GM21367 (cell line): ENCODE measurements around the gene UBXN6.

Source experiments
- ATAC-seq: cut with Tn5 transposase; IDR thresholded peaks from one replicate; pipeline ENCODE4 v1.9.1; 2021; ENCODE audit not compliant: unreplicated experiment

The UBXN6 gene

DNA sequence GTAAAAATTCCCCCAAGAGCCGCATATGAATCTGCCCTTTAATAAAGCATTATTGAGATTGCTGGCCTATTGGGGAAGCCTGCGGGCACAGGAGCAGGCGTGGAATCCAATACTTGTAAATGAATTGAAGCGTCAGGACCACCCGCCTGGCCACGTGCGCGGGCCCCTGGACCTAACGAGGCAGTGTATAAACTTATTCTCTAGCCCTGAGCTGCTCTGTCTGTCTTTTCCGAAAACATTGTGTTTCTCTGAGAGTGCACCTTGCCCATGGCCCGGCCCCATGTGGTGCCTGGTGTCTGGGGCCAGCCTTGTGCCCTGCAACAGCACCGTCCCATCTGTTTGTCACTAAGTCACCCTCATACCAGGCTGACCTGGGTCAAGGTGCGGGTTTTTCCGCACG, 14.4 kb downstream of the UBXN6 start:
- ATAC-seq = no peak

DNA sequence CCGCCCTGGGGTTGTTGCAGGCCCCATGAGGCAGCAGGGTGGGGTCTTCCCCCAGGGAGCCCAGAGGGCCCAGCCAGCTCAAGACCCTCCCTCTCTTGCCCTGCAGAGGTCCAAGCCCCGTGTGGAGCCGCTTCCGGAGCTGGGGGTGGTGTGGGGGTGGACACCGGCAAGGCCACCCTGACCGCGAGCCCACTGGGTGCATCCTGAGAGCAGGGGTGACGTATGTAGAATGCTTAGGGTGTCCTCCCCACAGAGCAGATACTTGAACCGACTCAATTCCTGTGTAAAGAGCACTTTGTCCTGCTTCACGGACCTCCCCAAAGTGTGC, 14.8 kb downstream of the UBXN6 start:
- ATAC-seq = no peak

DNA sequence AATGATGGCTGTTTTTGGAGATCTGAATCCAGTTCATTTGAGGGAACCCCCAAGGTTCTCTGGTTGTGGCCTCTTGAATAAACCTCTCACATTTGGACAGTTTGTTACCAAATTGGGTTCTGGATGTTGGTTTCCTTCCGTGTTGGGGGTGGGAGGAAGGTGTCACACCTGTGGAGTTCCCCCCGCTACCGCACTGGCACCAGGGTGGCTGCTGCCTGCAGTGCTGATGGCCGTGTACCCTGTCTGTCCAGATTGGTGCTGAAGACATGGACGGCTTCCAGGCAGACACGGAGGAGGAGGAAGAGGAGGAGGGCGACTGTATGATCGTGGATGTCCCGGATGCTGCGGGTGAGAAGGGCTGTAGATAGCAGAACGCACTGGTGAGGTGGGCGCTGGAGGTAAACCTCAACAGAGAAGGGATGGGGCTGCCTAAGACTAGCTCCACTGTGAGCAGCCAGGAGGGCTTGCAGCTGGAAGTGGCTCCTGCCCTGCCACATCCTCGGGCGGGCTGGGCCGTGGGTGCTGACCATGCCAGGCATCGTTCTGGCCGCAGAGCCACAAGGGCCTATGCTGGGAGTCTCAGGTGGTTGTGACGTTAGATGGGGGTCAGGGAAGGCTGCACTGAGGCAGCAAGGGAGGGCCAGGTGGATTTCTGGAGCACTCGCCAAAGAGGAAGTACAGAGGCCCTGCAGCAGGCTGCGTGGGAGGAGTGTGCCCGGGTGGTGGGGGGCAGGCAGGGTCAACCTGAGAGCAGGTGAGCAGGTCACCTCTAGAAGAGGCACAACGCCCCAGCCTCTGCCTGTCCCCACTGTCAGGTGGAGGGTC, 15.4 kb downstream of the UBXN6 start:
- no peak for ATAC-seq

DNA sequence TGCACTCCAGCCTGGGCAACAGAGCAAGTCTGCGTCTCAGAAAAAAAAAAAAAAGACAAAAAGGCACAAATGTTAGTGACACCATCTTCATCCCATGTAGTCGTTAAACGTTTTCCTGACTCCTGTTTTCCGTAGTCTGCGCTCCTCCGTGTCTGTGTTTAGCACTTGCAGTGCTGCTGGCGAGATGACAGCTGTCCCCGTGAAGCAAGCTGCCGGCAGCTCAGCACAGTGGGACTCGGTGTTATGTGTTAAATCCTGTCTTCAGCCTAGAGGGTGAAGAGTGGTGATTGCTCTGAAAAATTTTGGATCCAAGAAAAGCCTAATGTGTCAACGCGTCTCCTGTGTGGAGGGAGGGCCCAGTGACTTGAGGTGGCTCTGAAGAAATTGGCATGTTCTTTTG, 18.4 kb downstream of the UBXN6 start:
- ATAC-seq = no peak

- no peak for ATAC-seq
Observed at GRCh38 chr19:4437103-4437502, 20.5 kb downstream of the UBXN6 start.

- ATAC-seq = no peak
Observed at GRCh38 chr19:4436231-4436630, 21.4 kb downstream of the UBXN6 start.

DNA sequence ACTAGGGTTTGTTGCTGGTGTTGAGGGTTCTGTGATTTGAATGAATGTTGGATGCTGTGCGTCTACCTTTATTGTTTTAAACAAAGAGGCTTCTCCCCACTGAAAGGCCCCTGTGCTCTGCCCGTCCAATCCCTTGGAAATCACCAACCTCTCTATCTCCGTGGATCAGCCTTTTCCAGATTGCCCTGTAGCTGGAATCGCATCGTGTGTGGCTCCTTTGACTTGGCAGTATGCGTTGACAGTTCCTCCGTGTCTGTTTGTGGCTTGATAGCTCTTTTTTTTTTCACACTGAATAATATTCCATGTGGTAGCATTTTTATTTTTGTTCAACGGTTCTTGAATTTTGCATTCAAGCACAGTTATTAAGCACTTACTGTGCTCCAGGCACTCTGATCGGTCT, 23.2 kb downstream of the UBXN6 start:
- no peak for ATAC-seq

DNA sequence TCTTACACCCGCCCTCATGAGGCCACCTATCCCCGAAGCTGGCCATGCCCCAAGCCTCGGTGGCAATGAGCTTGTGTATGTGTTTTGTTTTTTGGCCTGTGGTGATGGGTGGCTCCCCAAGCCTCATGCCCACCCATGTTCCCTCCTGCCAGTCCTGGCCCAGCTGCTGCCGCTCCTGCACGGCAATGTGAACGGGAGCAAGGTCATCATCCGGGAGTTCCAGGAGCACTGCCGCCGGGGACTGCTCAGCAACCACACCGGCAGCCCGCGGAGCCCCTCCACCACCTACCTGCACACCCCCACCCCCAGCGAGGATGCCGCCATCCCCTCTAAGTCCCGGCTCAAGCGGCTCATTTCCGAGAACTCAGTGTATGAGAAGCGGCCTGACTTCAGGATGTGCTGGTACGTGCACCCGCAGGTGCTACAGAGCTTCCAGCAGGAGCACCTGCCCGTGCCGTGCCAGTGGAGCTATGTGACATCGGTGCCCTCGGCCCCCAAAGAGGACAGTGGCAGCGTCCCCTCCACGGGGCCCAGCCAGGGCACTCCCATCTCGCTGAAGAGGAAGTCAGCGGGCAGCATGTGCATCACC, 24.6 kb downstream of the UBXN6 start:
- ATAC-seq = no peak

DNA sequence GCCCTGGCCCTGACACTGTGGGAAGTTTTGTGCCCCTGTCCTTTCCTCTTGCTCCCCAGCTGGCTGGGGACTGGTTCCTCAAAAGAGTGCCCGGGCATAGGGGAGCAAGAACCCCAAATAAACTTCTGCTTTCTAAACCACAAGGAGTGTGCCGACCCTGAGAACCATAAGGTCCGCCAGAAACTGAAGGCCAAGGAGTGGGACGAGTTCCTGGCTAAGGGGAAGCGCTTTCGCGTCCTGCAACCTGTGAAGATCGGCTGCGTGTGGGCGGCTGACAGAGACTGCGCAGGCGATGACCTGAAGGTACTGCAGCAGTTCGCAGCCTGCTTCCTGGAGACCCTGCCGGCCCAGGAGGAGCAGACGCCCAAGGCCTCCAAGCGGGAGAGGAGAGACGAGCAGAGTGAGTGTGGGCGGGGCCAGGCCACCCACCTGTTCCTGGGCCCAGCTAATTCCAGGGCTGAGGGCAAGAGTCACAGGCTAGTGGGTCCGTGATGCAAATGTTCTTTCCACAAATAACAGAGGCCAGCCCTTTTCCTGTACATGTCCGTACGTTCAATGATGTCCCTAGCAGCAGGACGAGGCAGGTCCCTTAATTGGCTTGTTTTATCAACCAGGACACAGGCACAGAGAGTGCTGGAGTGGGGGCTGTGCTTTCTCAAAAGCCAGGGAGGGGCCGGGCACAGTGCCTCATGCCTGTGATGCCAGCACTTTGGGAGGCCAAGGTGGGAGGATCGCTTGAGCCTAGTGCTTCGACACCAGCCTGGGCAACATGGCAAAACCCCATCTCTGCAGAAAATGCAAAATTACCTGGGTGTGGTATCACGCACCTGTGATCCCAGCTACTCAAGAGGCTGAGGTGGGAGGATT, 25.6 kb downstream of the UBXN6 start:
- ATAC-seq = no peak

DNA sequence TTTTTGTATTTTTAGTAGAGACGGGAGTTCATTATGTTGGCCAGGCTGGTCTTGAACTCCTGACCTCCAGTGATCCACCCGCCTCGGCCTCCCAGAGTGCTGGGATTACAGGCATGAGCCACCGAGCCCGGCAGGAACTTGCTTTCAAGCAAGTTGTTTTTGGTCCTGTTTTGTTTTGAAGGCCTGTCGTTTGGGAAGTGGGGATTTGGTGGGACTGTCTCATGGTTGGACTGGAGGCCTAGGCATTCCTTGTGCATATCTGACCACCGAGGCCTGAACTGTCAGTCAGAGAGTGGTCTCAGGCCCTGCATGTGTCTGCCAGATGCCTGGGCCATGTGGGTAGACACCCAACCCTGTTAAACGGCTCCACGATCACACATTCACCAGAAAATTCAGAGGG, 26.3 kb downstream of the UBXN6 start:
- no peak for ATAC-seq

GRCh38 chr19:4430760-4431159, 26.8 kb downstream of the UBXN6 start:
- ATAC-seq = no peak

GRCh38 chr19:4429771-4430171, 27.8 kb downstream of the UBXN6 start:
- no peak for ATAC-seq

GRCh38 chr19:4429256-4429655, 28.3 kb downstream of the UBXN6 start:
- ATAC-seq = no peak

DNA sequence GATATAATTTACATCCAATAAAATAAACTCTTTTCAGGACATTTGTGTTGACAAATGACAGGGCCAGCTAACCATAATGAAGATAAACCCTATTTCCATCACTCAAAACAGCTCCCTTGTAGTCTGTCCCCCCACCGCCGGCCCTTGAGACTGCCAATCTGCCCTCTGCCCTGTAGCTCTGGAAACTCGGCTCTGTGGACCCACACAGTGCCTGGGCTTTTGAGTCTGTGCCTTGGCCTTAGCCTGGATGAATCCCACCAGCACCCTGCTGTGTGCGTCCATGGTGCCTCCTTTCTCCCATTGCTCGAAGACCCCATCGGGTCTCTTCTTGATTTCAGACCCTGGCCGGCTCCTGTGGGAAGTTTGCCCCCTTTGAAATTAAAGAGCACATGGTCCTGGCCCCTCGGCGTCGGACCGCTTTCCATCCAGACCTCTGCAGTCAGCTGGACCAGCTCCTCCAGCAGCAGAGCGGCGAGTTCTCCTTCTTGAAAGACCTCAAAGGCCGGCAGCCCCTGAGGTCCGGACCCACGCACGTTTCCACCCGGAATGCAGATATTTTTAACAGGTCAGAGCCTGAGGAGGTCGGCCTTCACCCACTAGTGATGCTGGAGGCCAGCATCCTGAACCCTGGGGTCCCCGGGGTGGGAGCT, 29.1 kb downstream of the UBXN6 start:
- ATAC-seq = no peak

DNA sequence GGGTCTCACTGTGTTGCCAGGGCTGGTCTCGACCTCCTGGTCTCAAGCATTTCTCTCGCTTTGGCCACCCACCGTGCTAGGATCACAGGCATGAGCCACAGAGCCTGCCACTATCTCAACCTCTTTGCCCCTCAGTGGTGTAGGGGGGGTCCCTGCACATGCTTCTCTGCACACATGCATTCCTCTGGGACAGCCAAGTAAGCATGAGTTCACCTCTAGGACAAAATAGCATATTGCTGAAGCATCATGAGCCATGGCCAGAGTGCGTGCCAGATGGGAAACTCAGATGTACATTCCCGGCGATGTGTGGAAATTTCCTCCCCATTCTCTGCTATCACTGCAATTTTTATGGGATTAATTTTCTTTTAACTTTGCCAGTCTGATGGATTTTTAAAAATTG, 32.1 kb downstream of the UBXN6 start:
- no peak for ATAC-seq

GRCh38 chr19:4423416-4424126, 34.0 kb downstream of the UBXN6 start:
- ATAC-seq = no peak

- ATAC-seq = no peak
Observed at GRCh38 chr19:4416268-4416667, 41.3 kb downstream of the UBXN6 start.

- no peak for ATAC-seq
Observed at GRCh38 chr19:4415352-4415751, 42.2 kb downstream of the UBXN6 start.

- no peak for ATAC-seq
Observed at GRCh38 chr19:4414800-4415321, 42.7 kb downstream of the UBXN6 start.

DNA sequence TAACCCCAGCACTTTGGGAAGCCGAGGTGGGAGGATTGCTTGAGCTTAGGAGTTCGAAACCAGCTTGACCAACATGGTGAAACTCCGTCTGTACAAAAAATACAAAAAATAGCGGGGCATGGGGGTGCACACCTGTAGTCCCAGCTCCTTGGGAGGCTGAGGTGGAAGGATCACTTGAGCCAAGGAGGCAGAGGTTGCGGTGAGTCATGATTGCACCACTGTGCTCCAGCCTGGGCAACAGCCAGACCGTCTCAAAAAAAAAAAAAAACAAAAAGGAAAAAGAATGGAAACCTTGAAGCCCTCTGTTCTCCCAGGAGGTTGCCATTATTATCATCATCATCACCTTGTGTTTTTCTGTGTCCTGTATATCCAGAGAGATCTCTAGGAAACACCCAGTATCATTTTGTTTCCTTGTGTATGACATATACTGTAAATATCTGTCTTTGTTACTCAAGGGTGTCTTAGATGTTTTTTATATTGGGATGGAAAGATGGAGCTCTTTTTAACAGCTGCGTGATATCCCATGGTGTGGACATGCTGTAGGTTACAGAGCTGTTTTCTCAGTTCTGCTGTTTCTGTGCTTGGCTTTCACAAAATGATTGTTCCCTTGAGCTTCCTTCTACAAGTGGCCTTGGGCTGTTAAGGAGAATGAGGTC, 43.3 kb downstream of the UBXN6 start:
- ATAC-seq = no peak
